Mammary epithelial cell (primary cell): ENCODE data around the gene LRMDA.

Experiments
- CTCF ChIP-seq, 2 donors: IDR thresholded peaks in 1 of 2; conservative IDR thresholded peaks in 1 of 2; 2 replicates each; pipeline ENCODE4 v1.5.1; 2011 to 2012; ENCODE audit warnings: inconsistent platforms in 2 of 2, low read length in 2 of 2, mild to moderate bottlenecking in 2 of 2, control low read depth in 1 of 2, low read depth in 1 of 2; ENCODE audit not compliant: insufficient read depth in 1 of 2; ENCODE audit errors: extremely low read depth in 1 of 2
- EZH2 ChIP-seq: IDR thresholded peaks from 2 replicates; pipeline ENCODE4 v1.6.1; 2012; ENCODE audit warnings: low read length, inconsistent platforms, borderline replicate concordance

GRCh38 chr10:75390178-75390577, 41.2 kb upstream of the LRMDA start:
- TF ChIP-seq CTCF (conservative IDR thresholded peaks at IDR 0.05 in 1 of 2, IDR thresholded peaks at IDR 0.05 in 1 of 2; ENCODE audit: extremely low read depth in 1 of 2, insufficient read depth in 1 of 2, low read depth in 1 of 2, low read length in 2 of 2) (no peak), EZH2 (no peak)
